ENCODE data around the gene LY6G6C. TPM values are rescaled to one million over a fixed set of nuclear protein-coding genes. Genes with fewer than 3 reads are reported as not detected.

LY6G6C gene
- polyA plus RNA-seq, 4 donors, result 0.32 to 1.4 (median 0.47) TPM; not detected in 1

DNA sequence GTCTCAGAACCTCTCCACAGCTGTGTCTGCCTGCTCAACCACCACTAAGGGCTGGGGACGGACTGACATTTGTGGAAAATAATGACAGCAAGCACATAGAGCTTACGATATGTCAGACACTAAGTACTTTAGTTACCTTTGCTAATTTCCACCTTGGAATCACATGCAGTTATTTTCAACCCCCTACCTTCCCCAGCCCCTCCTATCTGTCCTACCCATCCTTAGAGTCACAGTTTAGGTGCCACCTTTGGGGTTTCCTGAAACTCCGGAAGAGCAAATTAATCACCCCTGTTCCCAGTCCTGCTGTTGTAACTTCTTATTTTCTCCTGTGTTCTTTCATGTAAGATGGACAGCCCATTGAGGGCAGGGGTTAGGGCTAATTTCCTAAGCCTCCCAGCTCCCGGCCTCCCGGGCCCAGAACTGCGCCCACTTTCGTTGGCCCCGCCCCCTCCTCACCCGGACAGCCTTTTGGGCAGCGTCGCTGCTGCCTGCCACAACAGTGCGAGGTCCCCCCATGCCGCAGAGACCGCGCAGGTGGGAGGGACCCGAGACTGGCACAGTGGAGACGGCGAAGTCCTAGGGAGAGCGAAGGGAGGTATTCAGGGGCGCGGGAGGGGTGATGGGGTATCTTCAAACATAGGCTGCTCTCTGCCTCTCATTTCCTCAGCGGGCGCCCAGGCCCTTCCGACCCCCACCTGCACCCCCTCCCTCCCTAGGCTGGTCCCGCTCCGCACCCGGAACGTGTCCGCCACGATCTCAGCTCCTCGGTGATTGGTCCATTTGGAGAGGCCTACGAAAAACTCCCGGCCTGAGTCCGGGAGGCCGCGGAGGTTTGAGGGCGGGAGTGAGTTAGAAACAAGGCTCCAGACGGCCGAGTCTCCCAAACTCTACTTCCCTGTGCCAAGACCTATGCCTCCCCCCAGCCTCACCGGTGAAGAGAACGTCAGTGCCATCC lies 6.4 kb upstream of the LY6G6C start:
- DNase-seq (ENCODE audit: low read depth in 4 of 4, low spot score in 2 of 4), result no peak

DNA sequence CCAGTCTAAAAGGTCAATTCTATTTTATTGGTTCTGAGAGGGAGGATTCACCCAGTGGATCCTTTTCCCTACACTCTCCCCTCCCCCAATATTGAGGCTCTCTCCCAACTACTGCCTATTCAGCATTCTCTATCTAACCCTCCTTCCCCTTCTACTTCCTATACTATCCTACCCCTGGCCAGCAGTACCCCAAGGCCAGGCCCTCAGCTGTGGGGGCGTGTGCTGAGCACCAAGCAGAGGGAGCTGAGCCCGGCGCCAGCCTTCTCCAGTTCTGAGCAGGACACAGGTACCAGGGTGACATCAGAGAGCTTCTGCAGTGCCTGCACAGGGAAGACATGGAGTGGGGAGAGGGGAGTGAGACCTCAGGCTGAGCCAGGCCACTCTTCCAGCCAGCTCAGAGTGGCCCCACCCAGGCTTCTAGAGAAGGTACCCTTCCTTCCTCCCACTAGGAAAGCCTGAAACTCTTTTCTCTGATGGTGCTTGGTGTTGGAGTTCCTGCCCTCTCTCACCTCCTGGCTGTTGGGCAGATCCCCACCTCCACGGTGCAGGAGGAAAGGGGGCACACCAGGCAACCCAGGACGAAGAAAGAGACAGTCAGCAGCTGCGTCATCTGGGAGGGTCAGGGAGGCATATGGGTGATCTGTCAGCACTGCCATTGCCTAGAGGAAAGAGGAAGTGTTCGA lies 5.6 kb upstream of the LY6G6C start:
- DNase-seq (ENCODE audit: low read depth in 4 of 4, low spot score in 2 of 4), result no peak

DNA sequence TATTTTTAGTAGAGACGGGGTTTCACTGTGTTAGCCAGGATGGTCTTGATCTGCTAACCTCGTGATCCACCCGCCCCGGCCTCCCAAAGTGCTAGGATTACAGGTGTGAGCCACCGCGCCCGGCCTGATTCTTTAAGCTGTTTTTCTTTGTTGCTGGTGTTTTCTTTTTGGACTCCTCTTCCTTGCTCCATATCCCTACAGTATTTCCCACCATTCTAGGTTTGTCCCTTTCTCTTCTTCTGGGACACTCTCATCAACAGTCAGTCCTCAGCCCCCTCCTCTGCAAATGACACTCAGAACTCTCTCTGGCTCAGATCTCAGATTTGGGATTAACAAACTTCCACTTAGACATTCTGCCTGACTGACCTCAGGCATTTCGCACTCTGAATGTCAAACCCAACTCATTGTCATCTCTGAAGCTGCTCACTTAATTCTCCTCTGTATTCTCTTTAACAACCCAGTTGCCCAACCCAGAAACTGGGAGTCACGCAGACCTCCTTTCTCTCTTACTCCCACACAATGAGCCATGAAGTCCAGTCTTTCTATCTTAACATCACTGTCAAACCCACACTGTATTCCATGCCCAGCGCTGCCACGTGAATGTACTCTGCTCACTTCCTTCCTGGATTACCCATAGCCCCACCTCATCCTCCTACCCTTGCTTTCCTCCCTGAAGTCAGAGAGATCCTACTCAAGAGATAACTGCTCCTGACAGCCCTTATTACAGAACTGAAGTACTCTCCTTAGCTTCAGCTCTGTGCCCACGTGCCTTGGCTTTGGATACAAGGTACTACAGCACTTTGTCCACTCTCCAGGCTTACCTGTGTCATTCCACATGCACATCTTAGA lies 4.2 kb upstream of the LY6G6C start:
- DNase-seq (ENCODE audit: low read depth in 4 of 4, low spot score in 2 of 4), result no peak

DNA sequence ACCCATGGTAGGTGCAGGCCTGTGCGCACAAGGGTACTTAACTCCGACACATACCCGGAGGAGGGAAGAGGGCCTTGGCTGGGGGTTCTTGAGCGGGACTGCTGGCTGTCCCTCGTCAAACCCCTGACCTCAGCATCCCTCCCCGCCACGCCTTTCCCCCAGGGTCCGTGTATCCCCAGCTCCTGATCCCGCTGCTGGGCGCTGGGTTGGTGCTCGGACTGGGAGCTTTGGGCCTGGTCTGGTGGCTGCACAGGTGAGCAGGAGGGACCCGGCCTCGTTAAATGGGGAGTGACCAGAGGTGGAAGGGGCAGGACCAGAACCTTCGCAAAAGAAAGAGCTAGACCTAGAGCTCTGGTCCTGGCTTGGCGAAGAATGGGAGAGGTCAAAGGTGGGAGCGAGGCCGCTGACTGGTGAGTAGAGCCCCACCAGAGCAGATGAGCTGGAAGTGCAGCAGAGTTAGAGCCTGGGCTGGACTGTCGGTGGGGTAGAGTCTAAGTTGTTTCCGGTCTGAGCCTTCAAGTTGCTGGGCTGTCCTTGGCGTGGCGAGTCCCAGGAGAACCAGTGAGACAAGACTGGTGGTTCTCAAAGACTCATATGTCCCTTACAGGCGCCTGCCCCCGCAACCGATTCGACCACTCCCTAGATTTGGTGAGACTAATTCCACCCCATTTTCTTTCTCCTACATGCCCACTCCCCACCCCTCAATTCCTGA lies 2.6 kb upstream of the LY6G6C start:
- no peak for DNase-seq (ENCODE audit: low read depth in 4 of 4, low spot score in 2 of 4)

DNA sequence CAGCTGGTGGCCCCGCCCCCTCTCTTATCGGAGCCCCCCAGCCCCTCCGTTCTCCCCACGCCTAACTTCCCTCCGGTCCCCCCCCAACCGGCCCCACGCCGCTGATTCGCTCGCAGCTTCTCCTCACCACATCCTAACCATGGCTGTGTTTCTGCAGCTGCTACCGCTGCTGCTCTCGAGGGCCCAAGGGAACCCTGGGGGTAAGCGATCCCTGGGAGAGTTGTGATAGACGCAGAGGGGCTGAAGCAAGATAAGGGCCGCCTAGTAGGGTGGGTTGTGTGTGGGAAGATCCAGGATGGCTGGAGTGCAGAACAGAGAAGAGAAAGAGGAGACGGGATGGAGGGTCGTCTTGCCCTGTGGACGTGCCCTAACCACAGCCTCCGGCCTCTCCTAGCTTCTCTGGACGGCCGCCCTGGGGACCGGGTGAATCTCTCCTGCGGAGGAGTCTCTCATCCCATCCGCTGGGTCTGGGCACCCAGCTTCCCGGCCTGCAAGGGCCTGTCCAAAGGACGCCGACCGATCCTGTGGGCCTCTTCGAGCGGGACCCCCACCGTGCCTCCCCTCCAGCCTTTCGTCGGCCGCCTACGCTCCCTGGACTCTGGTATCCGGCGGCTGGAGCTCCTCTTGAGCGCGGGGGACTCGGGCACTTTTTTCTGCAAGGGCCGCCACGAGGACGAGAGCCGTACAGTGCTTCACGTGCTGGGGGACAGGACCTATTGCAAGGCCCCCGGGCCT lies 1.9 kb upstream of the LY6G6C start, which contains the start of gene MPIG6B:
Gene MPIG6B, plus strand, starts transcription at position 129 of the 735 bp plus-strand sequence. Its CDS starts 11 bp downstream, at position 140.
- DNase-seq (ENCODE audit: low read depth in 4 of 4, low spot score in 2 of 4), result no peak

DNA sequence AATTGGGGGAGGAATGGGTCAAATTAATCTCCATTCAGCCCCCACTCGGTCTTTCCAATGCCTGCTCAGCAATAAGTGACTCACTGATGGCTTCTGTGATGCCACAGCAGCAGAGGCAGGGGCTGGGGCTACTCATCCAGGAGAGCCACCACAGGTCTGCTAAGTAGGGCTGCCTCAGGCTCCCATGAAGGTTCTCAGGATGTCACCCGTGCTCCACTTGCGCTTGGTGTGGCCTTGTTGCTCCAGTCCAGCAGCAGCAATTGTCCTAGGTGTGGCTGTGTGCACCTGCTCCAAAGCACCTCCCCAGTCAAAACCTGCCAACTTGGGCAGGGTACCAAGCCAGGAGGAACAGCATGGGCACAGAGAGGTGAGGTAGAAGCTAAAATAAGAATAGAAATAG lies 627 bp upstream of the LY6G6C start:
- no peak for DNase-seq (ENCODE audit: low read depth in 4 of 4, low spot score in 2 of 4)

DNA sequence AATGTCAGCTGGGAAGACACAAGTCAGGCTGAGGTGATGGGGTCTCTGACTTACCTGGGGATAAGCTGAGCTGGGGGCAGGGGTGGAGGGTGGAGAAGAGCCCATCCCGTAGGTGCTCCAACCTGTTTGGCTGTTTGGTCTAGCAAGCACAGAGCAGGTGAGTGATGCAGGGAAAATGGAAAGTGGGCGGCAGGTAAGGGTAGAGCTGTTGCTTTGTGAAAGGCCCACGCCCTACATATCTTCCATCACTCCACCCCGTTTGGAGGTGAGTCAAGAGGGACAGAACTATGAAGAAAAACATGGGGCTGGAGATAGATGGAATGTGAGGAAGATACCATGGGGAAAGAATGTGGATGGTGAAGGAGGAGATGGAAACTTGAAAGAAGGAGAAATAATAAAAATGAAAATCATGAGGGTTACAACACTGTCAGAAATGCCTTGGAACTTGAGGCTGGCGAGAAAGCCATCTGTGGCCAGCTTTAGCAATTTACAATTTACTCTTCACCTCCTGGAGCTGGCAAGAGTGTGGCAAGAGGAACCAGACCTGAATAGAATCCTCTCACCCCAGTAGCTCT lies 1.3 kb downstream of the LY6G6C start:
- no peak for DNase-seq (ENCODE audit: low read depth in 4 of 4, low spot score in 2 of 4)

DNA sequence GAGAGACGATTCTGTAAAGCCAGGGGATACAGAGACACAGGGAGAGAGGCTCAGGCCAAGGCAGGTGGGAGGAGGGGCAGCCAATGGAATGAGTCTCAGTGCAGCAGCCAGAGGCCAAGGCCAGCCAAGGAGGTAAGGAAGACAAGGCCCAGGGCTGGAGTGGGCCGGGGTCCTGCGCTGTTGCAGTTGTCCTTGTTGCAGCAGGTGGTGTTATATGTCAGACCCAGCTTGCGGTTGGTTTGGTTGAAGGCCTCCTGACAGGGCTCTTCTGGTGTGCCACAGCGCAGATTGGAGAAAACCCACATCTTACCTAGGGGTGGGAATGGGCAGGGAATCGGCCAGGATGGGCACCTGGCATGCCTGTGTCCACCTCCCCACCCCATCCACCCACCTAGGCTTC lies 2.5 kb downstream of the LY6G6C start:
- no peak for DNase-seq (ENCODE audit: low read depth in 4 of 4, low spot score in 2 of 4)

DNA sequence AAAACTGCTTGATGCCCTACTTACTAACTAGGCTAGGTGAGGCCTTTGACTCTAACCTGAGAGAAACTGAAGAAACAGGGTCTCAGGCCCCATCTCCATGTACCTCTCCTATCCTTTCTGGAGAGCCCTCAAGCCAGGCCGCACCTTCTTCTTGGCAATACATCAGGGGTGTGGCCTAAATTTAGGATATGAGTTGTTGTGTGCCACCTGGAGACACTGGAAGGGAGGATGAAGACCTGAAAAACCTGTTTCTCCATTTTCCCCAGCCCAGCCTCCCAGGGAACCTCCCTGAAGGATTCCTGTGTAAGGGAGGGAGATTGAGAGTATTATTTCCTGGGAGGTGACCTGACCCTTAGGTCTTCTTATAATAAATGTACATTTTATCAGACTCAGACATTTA lies 3.3 kb downstream of the LY6G6C start:
- DNase-seq (ENCODE audit: low read depth in 4 of 4, low spot score in 2 of 4), result no peak

DNA sequence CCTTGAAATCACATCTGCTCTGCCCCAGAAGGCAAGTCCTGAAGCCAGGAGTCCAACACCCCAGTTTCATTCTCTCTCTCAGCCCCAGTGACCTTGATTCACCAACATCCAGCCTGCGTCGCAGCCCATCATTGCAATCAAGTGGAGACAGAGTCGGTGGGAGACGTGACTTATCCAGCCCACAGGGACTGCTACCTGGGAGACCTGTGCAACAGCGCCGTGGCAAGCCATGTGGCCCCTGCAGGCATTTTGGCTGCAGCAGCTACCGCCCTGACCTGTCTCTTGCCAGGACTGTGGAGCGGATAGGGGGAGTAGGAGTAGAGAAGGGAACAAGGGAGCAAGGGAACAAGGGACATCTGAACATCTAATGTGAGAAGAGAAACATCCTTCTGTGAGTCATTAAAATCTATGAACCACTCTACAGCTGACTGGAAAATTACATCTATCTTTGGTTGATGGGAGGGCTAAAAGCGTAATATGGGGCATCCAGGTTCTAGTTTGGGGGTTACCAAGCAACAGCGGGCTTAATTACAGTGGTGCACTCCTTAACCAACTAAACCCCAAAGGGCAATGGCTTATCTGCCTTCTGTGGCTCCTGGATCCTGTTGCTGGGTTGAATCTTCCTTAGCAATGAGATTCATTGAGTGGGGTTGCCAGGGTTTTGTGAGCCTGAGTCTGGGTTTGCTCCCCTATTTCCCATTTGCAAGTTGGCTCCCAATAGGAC lies 3.9 kb downstream of the LY6G6C start:
- DNase-seq (ENCODE audit: low read depth in 4 of 4, low spot score in 2 of 4), result no peak

DNA sequence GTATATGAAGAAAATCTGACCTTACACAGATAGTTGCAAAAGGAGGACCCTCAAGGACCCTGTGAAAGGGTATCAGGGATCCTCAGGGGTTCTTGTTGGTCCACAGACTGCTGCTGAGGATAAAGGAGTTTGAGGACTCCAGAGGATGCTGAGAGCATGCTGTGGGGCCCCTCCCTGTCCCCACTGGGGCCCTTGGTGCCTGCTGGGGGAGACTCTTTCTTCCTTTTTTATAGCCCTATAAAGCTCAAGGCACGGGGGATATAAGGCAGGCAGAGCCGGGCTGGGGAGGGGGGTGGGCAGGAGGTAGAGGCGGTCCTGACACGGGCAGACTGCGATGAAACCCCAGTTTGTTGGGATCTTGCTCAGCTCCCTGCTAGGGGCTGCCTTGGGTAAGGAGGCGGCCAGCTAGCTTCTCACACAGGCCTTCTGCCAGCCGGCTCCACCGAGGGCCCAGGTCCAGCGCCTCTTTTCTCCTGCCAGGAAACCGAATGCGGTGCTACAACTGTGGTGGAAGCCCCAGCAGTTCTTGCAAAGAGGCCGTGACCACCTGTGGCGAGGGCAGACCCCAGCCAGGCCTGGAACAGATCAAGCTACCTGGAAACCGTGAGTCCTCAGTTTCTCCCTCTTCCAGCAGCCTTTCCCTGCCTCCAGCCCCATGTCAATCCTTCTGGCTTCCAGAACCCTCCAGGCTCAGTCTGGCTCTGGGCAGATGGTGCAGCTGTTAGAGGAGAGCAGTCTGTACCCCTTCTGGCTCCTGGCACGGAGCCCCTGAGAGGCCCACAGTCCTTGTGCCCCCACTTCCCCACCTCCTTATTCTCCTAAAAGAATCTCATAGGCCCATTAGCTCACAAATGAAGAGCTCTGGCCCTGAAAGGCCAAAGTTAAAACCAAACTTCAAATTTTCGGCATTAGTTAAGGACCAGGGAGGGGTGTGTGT lies 6.3 kb downstream of the LY6G6C start, which contains the start of gene LY6G6D:
Gene LY6G6D, plus strand, starts transcription at position 327 of the 937 bp plus-strand sequence. Its CDS starts 8 bp downstream, at position 335.
- no peak for DNase-seq (ENCODE audit: low read depth in 4 of 4, low spot score in 2 of 4)

DNA sequence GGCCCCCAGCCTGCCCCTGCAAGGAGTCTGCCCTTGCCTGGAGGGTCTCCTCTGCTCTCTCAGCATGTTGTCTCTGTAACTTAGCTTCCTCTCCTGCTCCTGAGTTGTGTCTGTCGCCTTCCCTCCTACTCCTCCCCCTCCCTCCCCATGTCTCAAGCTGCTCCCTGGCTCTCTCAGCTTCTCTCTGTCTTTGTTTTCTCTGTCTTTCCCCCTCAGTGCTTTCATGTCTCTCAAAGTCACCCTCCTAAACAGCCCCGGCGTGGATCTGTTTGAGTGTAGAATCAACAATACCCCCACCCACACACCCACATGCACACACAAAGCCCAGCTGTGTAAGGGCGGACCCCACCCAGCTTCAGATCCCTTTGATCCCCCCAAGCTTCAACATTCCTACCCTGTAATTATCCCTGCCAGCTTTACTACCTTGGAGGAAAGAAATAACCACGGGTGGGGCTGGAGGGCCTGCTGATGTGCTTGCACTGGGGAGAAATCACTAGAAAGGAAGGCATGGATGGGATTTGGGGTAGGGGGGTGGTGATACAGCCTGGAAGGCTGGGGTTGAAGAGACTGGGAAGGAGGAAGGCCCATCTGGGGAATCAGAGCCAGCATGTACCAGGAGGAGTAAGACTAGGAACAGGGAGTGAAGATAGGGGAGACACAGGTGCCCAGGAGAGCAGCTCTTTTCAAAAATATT lies 7.4 kb downstream of the LY6G6C start:
- DNase-seq (ENCODE audit: low read depth in 4 of 4, low spot score in 2 of 4), result peak in 2 of 4 donors; percentile 37 to 45

DNA sequence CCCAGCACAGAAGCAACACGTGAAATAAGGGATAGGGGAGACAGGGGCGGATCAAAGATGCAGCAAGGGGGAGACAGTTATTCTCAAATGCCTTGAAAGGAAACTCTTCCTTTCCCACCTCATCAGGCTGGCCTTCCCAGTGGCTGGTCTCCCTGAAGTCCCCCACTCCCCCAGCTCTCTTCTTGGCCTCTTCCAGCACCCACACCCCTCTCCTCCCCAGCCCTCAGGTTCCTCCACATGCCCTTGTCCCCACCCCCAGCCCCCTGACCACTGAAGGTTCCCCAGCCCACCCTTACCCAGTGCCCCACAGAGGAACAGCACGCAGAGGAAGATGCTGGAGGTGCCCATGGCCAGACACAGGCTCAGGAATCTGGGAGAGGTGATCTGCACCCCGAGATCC lies 8.1 kb downstream of the LY6G6C start:
- DNase-seq (ENCODE audit: low read depth in 4 of 4, low spot score in 2 of 4), result no peak

DNA sequence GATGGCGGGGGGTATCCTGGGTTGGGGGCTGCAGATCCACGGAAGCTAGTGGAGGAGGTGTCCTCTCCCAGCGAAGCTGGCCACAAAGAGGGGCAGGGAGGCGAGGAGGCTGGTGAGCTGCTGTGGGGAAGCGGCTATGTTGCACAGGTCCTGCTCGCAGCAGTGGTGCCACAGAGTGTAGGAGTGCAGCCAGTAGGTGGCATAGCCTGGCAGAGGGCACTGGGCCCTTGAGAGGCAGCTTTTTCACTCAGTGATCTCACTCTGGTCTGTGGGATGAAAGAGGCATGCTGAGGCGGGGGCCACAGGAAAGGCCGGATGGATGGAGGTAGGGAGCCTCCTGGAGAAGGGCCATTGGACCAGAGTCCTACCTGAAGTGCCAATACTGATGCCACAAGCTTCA lies 9.2 kb downstream of the LY6G6C start:
- DNase-seq (ENCODE audit: low read depth in 4 of 4, low spot score in 2 of 4), result no peak

DNA sequence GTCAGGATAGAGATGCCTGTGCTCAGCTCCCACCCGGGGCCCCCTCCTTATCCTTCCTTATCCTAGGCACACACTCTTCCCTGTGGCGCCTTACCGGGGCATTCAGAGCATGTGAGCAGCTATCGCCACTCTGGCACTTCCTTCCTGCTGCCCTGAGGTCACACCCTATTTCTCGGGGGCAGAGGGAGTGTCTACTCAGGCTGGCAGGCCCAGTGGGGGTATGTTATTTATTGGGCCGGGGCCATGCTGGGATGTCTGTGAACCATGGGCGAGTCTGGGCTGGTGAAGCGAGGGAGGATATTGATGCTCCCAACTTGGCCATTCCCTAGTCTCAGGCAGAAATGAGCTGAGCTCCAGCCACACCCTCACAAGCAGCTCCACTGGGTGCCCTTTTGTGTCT lies 10.3 kb downstream of the LY6G6C start:
- DNase-seq (ENCODE audit: low read depth in 4 of 4, low spot score in 2 of 4), result no peak

DNA sequence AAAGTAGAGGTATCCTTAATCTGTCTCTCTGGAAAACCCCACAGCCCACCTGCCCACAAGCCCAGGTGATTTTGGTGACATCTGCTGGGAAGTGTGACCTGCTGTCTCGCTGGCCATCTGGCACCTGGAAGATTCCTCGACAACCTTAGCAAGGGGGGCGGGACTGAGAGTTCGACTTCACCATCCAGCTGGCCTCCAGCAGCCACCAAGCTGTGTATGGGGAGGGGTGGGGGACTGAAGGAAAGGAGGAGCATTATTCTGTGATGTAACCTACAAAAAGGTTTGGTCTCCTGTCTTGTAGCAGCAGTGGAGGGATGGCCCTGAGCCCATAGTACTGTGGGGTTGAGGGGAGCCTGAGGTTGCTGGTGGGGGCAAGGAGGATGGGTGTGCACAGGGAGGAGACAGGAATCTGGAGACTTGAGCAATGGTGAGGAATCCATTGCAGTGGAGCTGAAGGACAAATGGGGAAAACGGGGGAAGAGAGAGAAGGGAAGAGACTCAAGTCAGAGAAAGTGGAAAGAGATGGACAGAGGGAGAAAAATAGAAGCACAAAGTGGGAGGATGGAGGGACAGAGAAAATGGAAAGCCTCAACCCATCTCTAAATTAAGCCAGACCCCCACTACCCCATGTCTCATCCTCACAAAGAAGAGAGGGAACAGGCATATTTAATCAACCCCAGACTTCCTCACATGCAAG lies 10.9 kb downstream of the LY6G6C start:
- no peak for DNase-seq (ENCODE audit: low read depth in 4 of 4, low spot score in 2 of 4)
